Measurements from ENCODE around the gene PANK4. TPM values are rescaled to one million over a fixed set of nuclear protein-coding genes. Genes with fewer than 3 reads are reported as not detected.
"Not testable (repeated sequence)": the region's sequence is repeated elsewhere in the genome, so short reads cannot be mapped to it uniquely, and the experiment has no call there.

The PANK4 gene
- total and polyA plus RNA-seq, 2 experiments from 2014 or later, result 18.5 to 21.3 TPM

- Histone ChIP-seq H3K9me3 (ENCODE audit: low read depth) (no peaks in the 10 kb centered on the region), H3K4me3 (no peak overlapping the region), H3K4me1 (ENCODE audit: insufficient read depth) (peaks cover 15% of the 10 kb centered on the region), H3K9me2 (replicated peaks; ENCODE audit: insufficient read depth) (no peaks in the 10 kb centered on the region), H2AFZ (no peak overlapping the region), H3K4me2 (no peak overlapping the region), H3K36me3 (replicated peaks; ENCODE audit: insufficient read depth, low read depth) (no peaks in the 10 kb centered on the region), H3K79me2 (no peaks in the 10 kb centered on the region), H4K20me1 (ENCODE audit: insufficient read depth, poor library complexity, severe bottlenecking) (no peaks in the 10 kb centered on the region), H3K27ac (no peak overlapping the region), H3K27me3 (no peaks in the 10 kb centered on the region)
- DNase-seq (ENCODE audit: low spot score), result no peak
- 91% methylated on average over 27 of the region's 30 CpGs for WGBS (ENCODE audit: low lambda C conversion rate, missing lambda C conversion rate)
- TF ChIP-seq CTCF (IDR thresholded peaks at IDR 0.05; ENCODE audit: poor library complexity) (no peak), EZH2 (IDR thresholded peaks at IDR 0.05; ENCODE audit: borderline replicate concordance) (no peak), EZH2phosphoT487 (IDR thresholded peaks at IDR 0.05; ENCODE audit: low read depth, severe bottlenecking, unreplicated experiment) (no peak)
Observed at GRCh38 chr1:2553871-2554620, 27.6 kb upstream of the PANK4 start.

GRCh38 chr1:2553076-2553475 is 26.7 kb upstream of the PANK4 start:
- not testable (repeated sequence) for H3K27me3 ChIP-seq; H3K4me2 ChIP-seq; H3K79me2 ChIP-seq; H2AFZ ChIP-seq; H4K20me1 ChIP-seq (ENCODE audit: insufficient read depth, poor library complexity, severe bottlenecking); H3K9me2 ChIP-seq (replicated peaks; ENCODE audit: insufficient read depth); H3K9me3 ChIP-seq (ENCODE audit: low read depth); DNase-seq (ENCODE audit: low spot score); H3K36me3 ChIP-seq (replicated peaks; ENCODE audit: insufficient read depth, low read depth); H3K4me3 ChIP-seq; H3K27ac ChIP-seq
- 41% methylated on average over 3 of the region's 9 CpGs for WGBS (ENCODE audit: low lambda C conversion rate, missing lambda C conversion rate)
- H3K4me1 ChIP-seq (ENCODE audit: insufficient read depth), result peaks cover 15% of the 10 kb centered on the region

- Histone ChIP-seq H3K27me3 (no peaks in the 10 kb centered on the region), H3K36me3 (replicated peaks; ENCODE audit: insufficient read depth, low read depth) (no peaks in the 10 kb centered on the region), H3K9me3 (ENCODE audit: low read depth) (no peaks in the 10 kb centered on the region), H3K79me2 (no peaks in the 10 kb centered on the region), H2AFZ (no peak overlapping the region), H3K27ac (no peak overlapping the region), H4K20me1 (ENCODE audit: insufficient read depth, poor library complexity, severe bottlenecking) (no peaks in the 10 kb centered on the region), H3K4me1 (ENCODE audit: insufficient read depth) (peaks cover 23% of the 10 kb centered on the region), H3K4me3 (no peak overlapping the region), H3K9me2 (replicated peaks; ENCODE audit: insufficient read depth) (no peaks in the 10 kb centered on the region), H3K4me2 (no peak overlapping the region)
- WGBS (ENCODE audit: low lambda C conversion rate, missing lambda C conversion rate), result 90% methylated on average over 17 of the region's 26 CpGs
- TF ChIP-seq EZH2 (IDR thresholded peaks at IDR 0.05; ENCODE audit: borderline replicate concordance) (no peak), EZH2phosphoT487 (IDR thresholded peaks at IDR 0.05; ENCODE audit: low read depth, severe bottlenecking, unreplicated experiment) (no peak), CTCF (IDR thresholded peaks at IDR 0.05; ENCODE audit: poor library complexity) (no peak)
- DNase-seq (ENCODE audit: low spot score), result no peak
Observed at GRCh38 chr1:2552189-2552588, 25.8 kb upstream of the PANK4 start.

- not testable (repeated sequence) for H3K4me2 ChIP-seq; H3K27ac ChIP-seq; H3K9me2 ChIP-seq (replicated peaks; ENCODE audit: insufficient read depth); DNase-seq (ENCODE audit: low spot score); H2AFZ ChIP-seq; H3K27me3 ChIP-seq; H3K9me3 ChIP-seq (ENCODE audit: low read depth); H3K4me3 ChIP-seq; H3K79me2 ChIP-seq; H4K20me1 ChIP-seq (ENCODE audit: insufficient read depth, poor library complexity, severe bottlenecking); H3K36me3 ChIP-seq (replicated peaks; ENCODE audit: insufficient read depth, low read depth)
- WGBS (ENCODE audit: low lambda C conversion rate, missing lambda C conversion rate), result 91% methylated on average over 9 of the region's 9 CpGs
- H3K4me1 ChIP-seq (ENCODE audit: insufficient read depth), result peaks cover 17% of the 10 kb centered on the region
Observed at GRCh38 chr1:2551544-2551943, 25.1 kb upstream of the PANK4 start.

- not testable (repeated sequence) for H2AFZ ChIP-seq; H4K20me1 ChIP-seq (ENCODE audit: insufficient read depth, poor library complexity, severe bottlenecking); H3K27ac ChIP-seq; H3K4me3 ChIP-seq; H3K79me2 ChIP-seq; H3K4me2 ChIP-seq; DNase-seq (ENCODE audit: low spot score); H3K4me1 ChIP-seq (ENCODE audit: insufficient read depth); H3K9me2 ChIP-seq (replicated peaks; ENCODE audit: insufficient read depth); H3K36me3 ChIP-seq (replicated peaks; ENCODE audit: insufficient read depth, low read depth); H3K27me3 ChIP-seq; H3K9me3 ChIP-seq (ENCODE audit: low read depth)
- WGBS (ENCODE audit: low lambda C conversion rate, missing lambda C conversion rate), result 81% methylated on average over 12 of the region's 12 CpGs
Observed at GRCh38 chr1:2550309-2550861, 24.0 kb upstream of the PANK4 start.

GRCh38 chr1:2549367-2550029 is 23.1 kb upstream of the PANK4 start:
- not testable (repeated sequence) for H4K20me1 ChIP-seq (ENCODE audit: insufficient read depth, poor library complexity, severe bottlenecking); H3K36me3 ChIP-seq (replicated peaks; ENCODE audit: insufficient read depth, low read depth); H3K4me2 ChIP-seq; DNase-seq (ENCODE audit: low spot score); H3K79me2 ChIP-seq; H3K27ac ChIP-seq; H2AFZ ChIP-seq; H3K27me3 ChIP-seq; H3K9me2 ChIP-seq (replicated peaks; ENCODE audit: insufficient read depth); H3K9me3 ChIP-seq (ENCODE audit: low read depth); H3K4me3 ChIP-seq
- WGBS (ENCODE audit: low lambda C conversion rate, missing lambda C conversion rate), result 91% methylated on average over 22 of the region's 28 CpGs
- peaks cover 14% of the 10 kb centered on the region for H3K4me1 ChIP-seq (ENCODE audit: insufficient read depth)
